Measurements from ENCODE around the gene WIF1. TPM values are rescaled to one million over a fixed set of nuclear protein-coding genes. Genes with fewer than 3 reads are reported as not detected.

Gene WIF1
- total and polyA plus RNA-seq, 2 of the 4 experiments (the other 2 are of a cell fraction): not detected

DNA sequence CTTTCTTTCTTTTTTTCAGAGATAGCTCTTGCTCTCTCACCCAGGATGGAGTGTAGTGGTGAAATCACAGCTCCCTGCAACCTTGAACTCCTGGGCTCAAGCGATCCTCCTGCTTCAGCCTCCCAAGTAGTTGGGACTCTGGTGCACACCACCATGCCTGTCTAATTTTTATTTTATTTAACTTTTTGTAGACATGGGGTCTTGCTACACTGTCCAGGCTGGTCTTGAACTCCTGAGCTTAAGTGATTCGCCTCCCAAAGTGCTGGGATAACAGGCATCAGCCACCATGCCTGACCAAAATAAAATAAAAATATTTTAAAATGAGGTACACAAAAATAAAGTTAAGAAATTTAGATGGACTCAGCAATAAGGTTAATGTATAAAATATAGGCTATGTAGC lies 43.1 kb upstream of the WIF1 start:
- no peak overlapping the region for H2AK9ac ChIP-seq (replicated peaks; ENCODE audit: low read depth, low read length, poor library complexity)
- H3K4me1 ChIP-seq (ENCODE audit: control insufficient read depth, insufficient read depth, low read length): no peaks in the 10 kb centered on the region
- peaks cover 4 to 5% of the 10 kb centered on the region in 2 experiments; a peak in 2 of 4 replicates for H3K79me1 ChIP-seq (ENCODE audit: low read depth in 1 of 2, low read length in 2 of 2)
- H3K36me3 ChIP-seq (ENCODE audit: control insufficient read depth, insufficient read depth, low read length): no peaks in the 10 kb centered on the region
- H3K27ac ChIP-seq (ENCODE audit: insufficient read depth, low read length): no peak overlapping the region
- TF ChIP-seq, protein P1, sequence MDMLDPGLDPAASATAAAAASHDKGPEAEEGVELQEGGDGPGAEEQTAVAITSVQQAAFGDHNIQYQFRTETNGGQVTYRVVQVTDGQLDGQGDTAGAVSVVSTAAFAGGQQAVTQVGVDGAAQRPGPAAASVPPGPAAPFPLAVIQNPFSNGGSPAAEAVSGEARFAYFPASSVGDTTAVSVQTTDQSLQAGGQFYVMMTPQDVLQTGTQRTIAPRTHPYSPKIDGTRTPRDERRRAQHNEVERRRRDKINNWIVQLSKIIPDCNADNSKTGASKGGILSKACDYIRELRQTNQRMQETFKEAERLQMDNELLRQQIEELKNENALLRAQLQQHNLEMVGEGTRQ (IDR thresholded peaks at IDR 0.05; ENCODE audit: low read depth, low read length): no peak
- TF ChIP-seq, protein P2, sequence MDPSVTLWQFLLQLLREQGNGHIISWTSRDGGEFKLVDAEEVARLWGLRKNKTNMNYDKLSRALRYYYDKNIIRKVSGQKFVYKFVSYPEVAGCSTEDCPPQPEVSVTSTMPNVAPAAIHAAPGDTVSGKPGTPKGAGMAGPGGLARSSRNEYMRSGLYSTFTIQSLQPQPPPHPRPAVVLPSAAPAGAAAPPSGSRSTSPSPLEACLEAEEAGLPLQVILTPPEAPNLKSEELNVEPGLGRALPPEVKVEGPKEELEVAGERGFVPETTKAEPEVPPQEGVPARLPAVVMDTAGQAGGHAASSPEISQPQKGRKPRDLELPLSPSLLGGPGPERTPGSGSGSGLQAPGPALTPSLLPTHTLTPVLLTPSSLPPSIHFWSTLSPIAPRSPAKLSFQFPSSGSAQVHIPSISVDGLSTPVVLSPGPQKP (IDR thresholded peaks at IDR 0.05; ENCODE audit: borderline replicate concordance, low read depth, low read length): no peak
- TF ChIP-seq RCOR1 (IDR thresholded peaks at IDR 0.05; ENCODE audit: insufficient replicate concordance, low read length): no peak
- TF ChIP-seq, protein P3, sequence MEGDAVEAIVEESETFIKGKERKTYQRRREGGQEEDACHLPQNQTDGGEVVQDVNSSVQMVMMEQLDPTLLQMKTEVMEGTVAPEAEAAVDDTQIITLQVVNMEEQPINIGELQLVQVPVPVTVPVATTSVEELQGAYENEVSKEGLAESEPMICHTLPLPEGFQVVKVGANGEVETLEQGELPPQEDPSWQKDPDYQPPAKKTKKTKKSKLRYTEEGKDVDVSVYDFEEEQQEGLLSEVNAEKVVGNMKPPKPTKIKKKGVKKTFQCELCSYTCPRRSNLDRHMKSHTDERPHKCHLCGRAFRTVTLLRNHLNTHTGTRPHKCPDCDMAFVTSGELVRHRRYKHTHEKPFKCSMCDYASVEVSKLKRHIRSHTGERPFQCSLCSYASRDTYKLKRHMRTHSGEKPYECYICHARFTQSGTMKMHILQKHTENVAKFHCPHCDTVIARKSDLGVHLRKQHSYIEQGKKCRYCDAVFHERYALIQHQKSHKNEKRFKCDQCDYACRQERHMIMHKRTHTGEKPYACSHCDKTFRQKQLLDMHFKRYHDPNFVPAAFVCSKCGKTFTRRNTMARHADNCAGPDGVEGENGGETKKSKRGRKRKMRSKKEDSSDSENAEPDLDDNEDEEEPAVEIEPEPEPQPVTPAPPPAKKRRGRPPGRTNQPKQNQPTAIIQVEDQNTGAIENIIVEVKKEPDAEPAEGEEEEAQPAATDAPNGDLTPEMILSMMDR (conservative IDR thresholded peaks at IDR 0.05; ENCODE audit: low read depth, low read length): no peak
- no peak for TF ChIP-seq POLR2A (IDR thresholded peaks at IDR 0.05; ENCODE audit: low read depth, low read length)
- no peak for TF ChIP-seq MXI1 (IDR thresholded peaks at IDR 0.05; ENCODE audit: borderline replicate concordance, low read depth, low read length)
- TF ChIP-seq MAZ (IDR thresholded peaks at IDR 0.05; ENCODE audit: borderline replicate concordance, low read depth, low read length): no peak
- TF ChIP-seq CEBPB (IDR thresholded peaks at IDR 0.05; ENCODE audit: low read depth, low read length): no peak
- TF ChIP-seq CHD1 (IDR thresholded peaks at IDR 0.05; ENCODE audit: low read depth, low read length): no peak
- TF ChIP-seq BHLHE40 (IDR thresholded peaks at IDR 0.05; ENCODE audit: low read depth, low read length): no peak
- TF ChIP-seq RAD21 (IDR thresholded peaks at IDR 0.05; ENCODE audit: low read length): no peak
- no peak overlapping the region for H4K8ac ChIP-seq (ENCODE audit: low read depth in 2 of 2, low read length in 2 of 2)
- dilution Hi-C loops (cut with HindIII; ENCODE audit: low sequenced_read_pairs, unreplicated experiment) (no loop called here), intact Hi-C loops (cut with micrococcal nuclease) (no loop called here), in situ Hi-C loops (cut with MboI; ENCODE audit: low sequenced_read_pairs) (no loop called here)
- no peaks in the 10 kb centered on the region for H3K9me3 ChIP-seq (ENCODE audit: control insufficient read depth, insufficient read depth, low read length)
- no peak overlapping the region for H2BK120ac ChIP-seq (ENCODE audit: low read depth, low read length)
- no peaks in the 10 kb centered on the region for H3K9me1 ChIP-seq (ENCODE audit: insufficient read depth, low read length)
- H3K56ac ChIP-seq (ENCODE audit: extremely low read depth, insufficient read depth, low read length): no peak overlapping the region
- no peak overlapping the region for H4K5ac ChIP-seq (ENCODE audit: low read depth, low read length)
- POLR2A ChIA-PET (ENCODE audit: unreplicated experiment): no interaction called here
- H2BK20ac ChIP-seq (ENCODE audit: low read depth, low read length): no peak overlapping the region
- H3K23ac ChIP-seq (ENCODE audit: low read depth, low read length): no peak overlapping the region
- BruUV-seq (replicated peaks): no TSS peak
- peaks cover 17% of the 10 kb centered on the region for H3K27me3 ChIP-seq (ENCODE audit: control insufficient read depth, insufficient read depth, low read length)
- CTCF ChIA-PET: interaction anchor here (0.6 to 0.7 kb wide), 2 partner anchors 328 to 357 kb away, joined by 3 to 5 read pairs; no protein-coding TSS in a partner anchor
- no peak overlapping the region for H4K91ac ChIP-seq (ENCODE audit: insufficient read depth, low read depth, low read length)
- no peak for DNase-seq
- H3K18ac ChIP-seq (ENCODE audit: low read depth, low read length): no peak overlapping the region
- no CpG with 5 or more reads among the region's 2 CpGs for WGBS, 2 experiments (ENCODE audit: extremely low coverage in 2 of 2, insufficient read length in 1 of 2)
- H2BK15ac ChIP-seq (ENCODE audit: low read depth, low read length): no peak overlapping the region
- H3K4ac ChIP-seq (ENCODE audit: low read depth, low read length): no peak overlapping the region
- no peak overlapping the region for H2AFZ ChIP-seq (replicated peaks; ENCODE audit: low read length, poor library complexity)
- no peak overlapping the region for H2AK5ac ChIP-seq (ENCODE audit: low read depth, low read length)
- no peak overlapping the region for H2BK5ac ChIP-seq (ENCODE audit: low read depth, low read length, poor library complexity, severe bottlenecking)
- no peak for ATAC-seq (ENCODE audit: low read depth)
- no peak overlapping the region for H3K14ac ChIP-seq (replicated peaks; ENCODE audit: low read depth, low read length)
- H3K9ac ChIP-seq (ENCODE audit: low read depth, low read length): no peak overlapping the region
- no peak overlapping the region for H3K4me2 ChIP-seq (ENCODE audit: low read depth, low read length)
- no peaks in the 10 kb centered on the region for H4K20me1 ChIP-seq (ENCODE audit: insufficient read depth, low read length)
- H3K4me3 ChIP-seq (ENCODE audit: insufficient read depth, low read depth, low read length): no peak overlapping the region

Data from IMR-90 (cell line).